Right lobe of liver (tissue), 6 donors: Measurements from ENCODE around the gene C2orf72. TPM values are rescaled to one million over a fixed set of nuclear protein-coding genes. Genes with fewer than 3 reads are reported as not detected.

Experiments used
- ATAC-seq, 4 donors: fragments of 200-7000 bp; cut with Tn5 transposase; one replicate each; pipeline ENCODE4 v1.9.1; 2020; ENCODE audit warnings: mild to moderate bottlenecking in 4 of 4, moderate library complexity in 4 of 4
- DNase-seq, 3 donors: peaks; one replicate each; pipeline ENCODE4 v3.0.0-alpha.2; 2020
- H3K27ac ChIP-seq, 3 donors: fragments of 200-600 bp; one replicate each; pipeline ENCODE4 v1.8.0; 2022
- H3K27me3 ChIP-seq, 2 donors: fragments of 200-600 bp; one replicate each; pipeline ENCODE4 v1.8.0; 2022
- H3K36me3 ChIP-seq, 4 donors: fragments of 200-600 bp; sonication (generic) in 1 of 4; one replicate each; pipeline versions ENCODE4 v1.5.1 to v1.8.0; 2017 to 2022; ENCODE audit warnings: control low read depth in 1 of 4
- H3K4me1 ChIP-seq, 4 donors: fragments of 200-600 bp; sonication (generic) in 1 of 4; one replicate each; pipeline versions ENCODE4 v1.5.1 to v1.8.0; 2017 to 2022; ENCODE audit warnings: control low read depth in 1 of 4
- H3K4me3 ChIP-seq, 3 donors: fragments of 200-600 bp; one replicate each; pipeline ENCODE4 v1.8.0; 2022
- H3K9me3 ChIP-seq, 4 donors: fragments of 200-600 bp; sonication (generic) in 1 of 4; one replicate each; pipeline versions ENCODE4 v1.5.1 to v1.8.0; 2017 to 2022; ENCODE audit warnings: control low read depth in 1 of 4
- CTCF ChIP-seq, 4 donors: fragments of 200-600 bp in 3 of 4; fragments of 450-650 bp in 1 of 4; IDR thresholded peaks; one replicate each; pipeline versions ENCODE4 v1.5.1 to v1.8.0; 2016 to 2022; ENCODE audit warnings: antibody characterized with exemption in 4 of 4, mild to moderate bottlenecking in 2 of 4
- POLR2A ChIP-seq: fragments of 450-650 bp; IDR thresholded peaks from one replicate; pipeline ENCODE4 v1.6.1; 2017; ENCODE audit warnings: antibody characterized with exemption, mild to moderate bottlenecking
- WGBS: methylation state at CpG from one replicate; pipeline ENCODE4 v1.1.6; 2018; ENCODE audit warnings: low coverage, low lambda C conversion rate; ENCODE audit not compliant: insufficient coverage; ENCODE audit errors: missing lambda C conversion rate; 5-methylcytosine and 5-hydroxymethylcytosine counted together
- intact Hi-C, 2 donors: fragments of 100-400 bp; cut with DNase I; formaldehyde crosslinking; loops; one replicate each; pipeline versions ENCODE4 v1.11.2 to v1.14.1; 2022
- total RNA-seq, 6 experiments: library from RNA; depleted of rRNA in 2 of 6; stranded (reverse); fragments of >200 nt in 2 of 6; fragmentation: NEBNext Ultra II Directional in 3 of 6; extraction: Animal tissue kit (Norgen Biotek cat#: 25700) in 3 of 6; gene quantifications; one replicate each; pipeline versions ENCODE4 v1.1.0 to v1.2.4, GENCODE V29; 2016 to 2023
- donor health status: DM: no; HTN: yes; CAD: no.
- donor health status: DM: no; HTN: no; CAD: no.
- donor health status: DM: no; HTN: no; CAD: no.
- donor health status: DM: no; HTN: yes; CAD: no.
- donor health status: DM: no; HTN: yes; CAD: no.

C2orf72 gene
- total RNA-seq, 6 experiments from 2014 or later, result 76.0 to 167 (median 85.9) TPM

- DNase-seq (no peak), ATAC-seq (no peak)
- Histone ChIP-seq H3K9me3 (no peaks in the 10 kb centered on the region), H3K4me1 (peaks cover 0 to 12% (median 6%) of the 10 kb centered on the region in 4 donors), H3K27ac (no peak overlapping the region), H3K36me3 (no peaks in the 10 kb centered on the region), H3K27me3 (no peaks in the 10 kb centered on the region), H3K4me3 (no peak overlapping the region)
- TF ChIP-seq POLR2A (no peak), CTCF (IDR thresholded peaks at IDR 0.05) (no peak)
- intact Hi-C loops, result no loop called here
Observed at GRCh38 chr2:231028889-231029288, 8.4 kb upstream of the C2orf72 start.

- Histone ChIP-seq H3K4me3 (no peak overlapping the region), H3K27me3 (no peaks in the 10 kb centered on the region), H3K9me3 (no peaks in the 10 kb centered on the region), H3K27ac (no peak overlapping the region), H3K4me1 (peaks cover 0 to 17% (median 7%) of the 10 kb centered on the region in 4 donors), H3K36me3 (no peaks in the 10 kb centered on the region)
- DNase-seq (no peak), ATAC-seq (no peak)
- WGBS, result 81% methylated on average over 6 of the region's 9 CpGs
- TF ChIP-seq POLR2A, result no peak
- no peak for TF ChIP-seq CTCF (IDR thresholded peaks at IDR 0.05)
- intact Hi-C loops, result no loop called here
Observed at GRCh38 chr2:231029563-231029962, 7.8 kb upstream of the C2orf72 start.

- intact Hi-C loops, result no loop called here
- no peaks in the 10 kb centered on the region for H3K9me3 ChIP-seq
- H3K27me3 ChIP-seq, result no peaks in the 10 kb centered on the region
- WGBS, result 81% methylated on average over 3 of the region's 3 CpGs
- TF ChIP-seq POLR2A (no peak), CTCF (IDR thresholded peaks at IDR 0.05) (no peak)
- H3K27ac ChIP-seq, result no peak overlapping the region
- no peak overlapping the region for H3K4me3 ChIP-seq
- no peaks in the 10 kb centered on the region for H3K36me3 ChIP-seq
- ATAC-seq (no peak), DNase-seq (no peak)
- peaks cover 0 to 29% (median 12%) of the 10 kb centered on the region in 4 donors for H3K4me1 ChIP-seq
Observed at GRCh38 chr2:231030725-231031124, 6.6 kb upstream of the C2orf72 start.

- DNase-seq, result no peak
- no peak overlapping the region for H3K27ac ChIP-seq
- no peaks in the 10 kb centered on the region for H3K36me3 ChIP-seq
- intact Hi-C loops, result no loop called here
- TF ChIP-seq POLR2A (no peak), CTCF (IDR thresholded peaks at IDR 0.05) (no peak)
- 75% methylated on average over 2 of the region's 5 CpGs for WGBS
- H3K4me3 ChIP-seq, result no peak overlapping the region
- H3K9me3 ChIP-seq, result no peaks in the 10 kb centered on the region
- peaks cover 0 to 42% (median 16%) of the 10 kb centered on the region in 4 donors for H3K4me1 ChIP-seq
- no peaks in the 10 kb centered on the region for H3K27me3 ChIP-seq
- no peak for ATAC-seq
Observed at GRCh38 chr2:231032575-231033140, 4.7 kb upstream of the C2orf72 start.
